GM04504 (cell line): ENCODE results near the gene LAMA5.
"Not testable (repeated sequence)": the region's sequence is repeated elsewhere in the genome, so short reads cannot be mapped to it uniquely, and the experiment has no call there.

ENCODE experiments used
- DNase-seq: peaks from one replicate; pipeline ENCODE4 v3.0.0-alpha.2; 2012; ENCODE audit warnings: low read depth

Gene LAMA5

GRCh38 chr20:62387933-62388635 is 21.0 kb upstream of the LAMA5 start:
- DNase-seq: no peak

- no peak for DNase-seq
Measured at GRCh38 chr20:62387219-62387913, 20.3 kb upstream of the LAMA5 start.

DNA sequence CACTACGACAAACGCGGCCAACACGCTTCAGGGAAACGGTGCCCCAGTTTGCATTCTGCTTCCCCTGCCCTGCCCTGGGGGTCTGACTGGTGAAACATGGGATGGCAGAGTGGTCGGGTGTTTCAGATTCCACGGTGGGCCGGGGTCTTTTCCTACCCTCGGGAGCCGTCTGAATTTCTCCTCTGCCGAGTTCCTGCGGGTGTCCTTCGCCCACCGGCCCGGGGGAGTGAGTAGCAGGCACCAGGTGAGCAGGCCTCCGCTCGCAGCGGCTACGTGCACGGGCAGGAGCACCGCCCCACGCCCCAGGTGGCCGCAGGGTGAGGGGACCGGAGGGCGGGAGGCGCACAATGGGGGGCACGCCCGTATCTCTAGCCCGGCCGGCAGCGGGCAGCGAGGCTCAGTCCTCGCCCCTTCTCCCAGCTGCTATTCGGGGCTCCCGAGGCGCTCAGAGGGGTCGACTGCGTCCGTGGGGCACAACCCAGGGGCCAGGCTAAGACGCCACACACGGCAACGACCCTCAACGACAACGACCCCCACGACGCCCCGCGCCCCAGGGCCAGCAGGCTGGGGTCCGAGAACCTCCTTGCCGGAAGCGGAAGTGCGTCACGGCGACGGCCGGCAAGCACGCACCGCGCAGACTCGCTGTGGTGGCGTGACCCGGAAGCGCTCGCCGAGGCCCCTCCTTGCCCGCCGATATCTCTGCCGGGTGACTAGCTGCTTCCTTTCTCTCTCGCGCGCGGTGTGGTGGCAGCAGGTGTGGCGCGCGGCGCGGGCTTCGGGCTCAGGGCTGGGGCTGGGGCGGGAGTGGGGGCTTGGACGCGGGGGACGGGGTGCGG is 19.5 kb upstream of the LAMA5 start, which contains the start of gene RPS21:
RPS21 (plus strand) TSS at position 721 of the 836 bp plus-strand sequence. CDS start 236 bp downstream, outside the sequence.
- peak; percentile 63 for DNase-seq

DNA sequence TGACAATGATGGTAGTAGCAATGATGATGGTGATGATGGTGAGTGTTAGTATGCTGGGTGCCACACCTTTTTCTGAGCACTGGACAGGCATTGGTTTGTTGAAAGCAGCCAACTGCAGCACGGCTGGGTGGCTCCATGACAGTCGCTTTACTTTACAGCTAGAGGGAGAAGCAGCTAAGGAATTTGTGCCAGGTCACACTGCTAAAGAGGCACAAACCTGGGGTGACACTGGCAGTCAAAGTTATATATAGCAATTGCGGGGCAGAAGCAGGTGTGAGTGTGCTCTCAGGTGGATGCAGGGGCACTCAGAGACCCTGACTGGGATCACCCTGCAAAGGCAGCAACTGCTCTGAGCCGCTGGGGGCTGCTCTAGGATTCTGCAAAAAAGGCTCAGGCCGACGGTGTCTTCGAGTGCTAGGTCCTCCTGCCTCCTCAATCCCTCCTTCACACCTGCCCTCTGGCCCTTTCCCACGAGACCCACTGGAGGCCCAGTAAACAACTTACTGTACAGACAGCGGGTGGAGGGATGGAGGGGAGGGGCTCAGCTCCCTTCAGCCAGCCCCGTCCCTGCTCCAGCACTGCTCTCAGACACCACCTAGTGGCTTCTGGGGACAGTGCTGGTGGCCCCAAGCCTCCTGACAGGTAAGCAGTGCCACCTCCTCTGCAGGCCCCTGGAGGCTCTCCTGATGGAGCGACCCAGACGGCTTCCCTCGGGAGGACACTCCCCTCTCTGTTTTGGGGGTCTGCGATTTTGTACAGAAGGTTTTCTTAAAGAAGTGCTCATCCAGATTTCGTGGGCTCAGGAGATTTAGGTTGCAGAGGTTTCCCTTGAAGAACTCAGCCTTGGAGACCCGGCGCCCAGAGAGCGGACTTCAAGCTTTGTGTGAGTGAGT is 15.4 kb upstream of the LAMA5 start:
- DNase-seq: peak; percentile 21

DNA sequence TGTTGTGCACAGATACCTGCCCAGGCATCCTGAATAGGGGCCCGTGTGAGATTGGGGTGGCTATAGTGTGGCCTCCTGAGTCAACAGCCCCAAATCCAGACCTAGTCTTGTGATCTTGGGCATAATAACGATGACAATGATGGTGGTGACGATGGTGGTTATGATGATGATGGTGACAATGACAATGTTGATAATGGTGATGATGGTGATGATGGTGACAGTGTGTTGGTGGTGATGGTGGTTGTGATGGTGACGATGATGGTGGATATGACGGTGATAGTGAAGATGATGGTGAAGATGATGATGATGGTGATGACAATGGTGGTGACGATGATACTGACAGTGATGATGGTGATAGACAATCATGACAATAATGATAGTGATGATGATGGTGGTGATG is 14.7 kb upstream of the LAMA5 start:
- DNase-seq: no peak

DNA sequence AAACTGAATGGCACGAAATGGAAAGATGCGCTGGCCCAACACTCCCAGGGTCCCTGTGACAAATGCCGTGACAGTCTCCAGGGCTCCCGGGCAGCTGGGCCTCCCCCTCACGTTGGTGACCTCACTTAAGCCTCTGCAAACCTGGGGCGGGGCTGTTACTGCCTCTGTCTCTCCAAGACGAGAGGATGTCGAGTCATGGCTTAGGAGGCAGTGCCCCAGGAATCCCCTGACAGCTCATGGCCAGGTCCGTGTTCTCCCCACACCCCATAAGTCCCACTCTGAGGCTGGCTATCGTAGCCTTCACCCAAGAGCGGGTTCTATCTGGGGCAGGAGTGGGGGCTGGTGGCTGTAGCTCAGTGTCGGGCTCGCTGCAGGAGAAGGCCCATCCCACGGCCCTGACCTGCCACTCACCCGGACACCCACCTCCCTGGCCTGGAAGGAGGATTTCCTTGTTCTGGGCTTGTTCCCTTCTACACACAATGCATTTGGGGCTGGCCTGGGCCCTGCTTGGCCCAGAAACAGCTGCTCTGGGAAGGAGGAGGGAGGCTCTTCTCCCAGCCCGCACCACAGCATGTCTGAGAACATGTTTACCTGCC is 14.2 kb upstream of the LAMA5 start:
- DNase-seq: no peak

- DNase-seq: no peak
Measured at GRCh38 chr20:62378215-62378614, 11.1 kb upstream of the LAMA5 start.

DNA sequence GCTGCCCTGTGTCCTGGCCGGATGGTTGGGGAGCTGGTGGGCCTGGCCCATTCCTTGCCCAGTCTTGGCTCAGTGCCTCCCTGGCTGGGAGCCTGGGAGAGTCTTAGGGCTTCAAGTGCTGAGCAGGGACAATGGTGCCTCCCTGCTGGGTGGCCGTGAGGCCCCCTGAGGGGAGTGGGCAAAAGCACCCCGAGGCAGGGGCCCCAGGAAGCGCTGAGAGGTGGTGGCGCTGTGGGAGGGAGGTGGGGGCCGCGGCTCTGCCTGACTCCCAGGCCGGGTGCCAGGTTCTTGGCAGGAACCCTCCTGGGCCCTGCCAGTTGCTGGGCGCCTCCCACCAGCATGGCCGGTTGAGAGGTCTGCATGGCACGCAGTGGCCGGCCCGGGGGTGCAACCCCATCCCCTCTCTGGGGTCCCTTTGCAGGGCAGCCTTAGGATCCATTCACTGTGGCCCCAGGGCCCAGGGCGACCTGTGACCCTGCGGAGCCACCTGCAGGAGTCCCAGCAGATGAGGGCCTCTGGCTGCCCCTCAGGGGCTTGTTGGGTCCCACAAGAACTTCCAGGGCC is 10.6 kb upstream of the LAMA5 start:
- DNase-seq: no peak

DNA sequence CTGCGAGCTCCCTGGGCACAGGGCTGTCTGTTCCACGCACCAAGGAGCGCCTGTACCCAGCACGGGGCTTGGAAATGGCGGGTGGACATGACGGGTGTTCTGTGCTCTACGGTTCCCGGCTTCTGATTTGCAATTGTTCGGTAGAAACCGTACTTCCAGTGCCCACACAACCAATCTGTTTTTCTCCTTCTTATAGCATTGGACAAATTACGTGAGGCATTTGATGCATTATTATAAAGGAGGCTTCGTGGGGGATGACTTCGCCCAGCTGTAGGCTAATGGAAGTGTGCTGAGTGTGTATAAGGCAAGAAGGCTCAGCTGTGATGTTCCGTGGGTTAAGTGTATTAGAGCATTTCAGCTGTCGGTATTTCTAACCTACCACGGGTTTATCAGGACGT is 10.0 kb upstream of the LAMA5 start:
- no peak for DNase-seq

DNA sequence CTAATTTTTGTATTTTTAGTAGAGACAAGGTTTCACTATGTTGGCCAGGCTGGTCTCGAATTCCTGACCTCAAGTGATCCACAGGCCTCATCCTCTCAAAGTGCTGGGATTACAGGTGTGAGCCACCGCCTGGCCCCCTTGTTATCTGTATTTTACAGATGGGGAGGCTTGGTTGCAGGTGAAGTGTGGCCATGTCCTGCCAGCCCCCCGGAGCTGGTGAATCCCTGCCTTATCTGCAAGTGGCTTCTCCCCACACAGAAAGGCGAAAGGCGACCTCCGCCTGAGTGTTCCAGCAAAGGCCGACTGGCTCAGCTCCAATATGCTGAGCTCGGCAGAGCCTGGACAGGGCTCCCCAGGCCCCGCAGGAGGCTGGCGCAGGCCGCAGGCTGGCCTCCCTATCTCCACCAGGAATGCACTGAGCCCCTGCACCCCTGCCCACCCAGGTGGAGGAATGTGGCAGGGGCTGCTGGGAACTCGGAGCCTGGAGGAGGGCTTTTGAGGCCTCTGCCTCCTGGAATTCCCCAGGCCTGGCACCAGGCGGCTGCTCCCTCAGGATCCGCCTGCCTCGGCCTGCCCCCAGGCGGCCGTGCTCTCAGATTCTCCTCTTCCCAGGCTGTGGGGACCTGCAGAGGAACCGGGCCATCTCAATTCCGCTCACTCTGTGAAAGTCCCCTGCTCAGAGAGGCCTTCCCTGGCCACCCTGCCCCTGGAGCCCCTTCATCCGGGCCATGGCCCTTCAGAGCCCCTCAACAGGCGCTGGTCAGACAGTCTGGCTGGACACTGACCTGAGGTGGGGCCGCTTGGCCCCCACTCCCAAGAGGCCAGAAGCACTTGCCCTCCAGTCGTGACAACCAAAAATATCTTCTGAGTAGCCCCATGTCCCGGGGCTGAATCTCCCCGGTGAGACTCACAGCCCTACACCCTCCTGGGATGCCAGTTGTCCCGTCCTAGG is 9.3 kb upstream of the LAMA5 start:
- no peak for DNase-seq

GRCh38 chr20:62374331-62375152 is 7.4 kb upstream of the LAMA5 start:
- DNase-seq: no peak

DNA sequence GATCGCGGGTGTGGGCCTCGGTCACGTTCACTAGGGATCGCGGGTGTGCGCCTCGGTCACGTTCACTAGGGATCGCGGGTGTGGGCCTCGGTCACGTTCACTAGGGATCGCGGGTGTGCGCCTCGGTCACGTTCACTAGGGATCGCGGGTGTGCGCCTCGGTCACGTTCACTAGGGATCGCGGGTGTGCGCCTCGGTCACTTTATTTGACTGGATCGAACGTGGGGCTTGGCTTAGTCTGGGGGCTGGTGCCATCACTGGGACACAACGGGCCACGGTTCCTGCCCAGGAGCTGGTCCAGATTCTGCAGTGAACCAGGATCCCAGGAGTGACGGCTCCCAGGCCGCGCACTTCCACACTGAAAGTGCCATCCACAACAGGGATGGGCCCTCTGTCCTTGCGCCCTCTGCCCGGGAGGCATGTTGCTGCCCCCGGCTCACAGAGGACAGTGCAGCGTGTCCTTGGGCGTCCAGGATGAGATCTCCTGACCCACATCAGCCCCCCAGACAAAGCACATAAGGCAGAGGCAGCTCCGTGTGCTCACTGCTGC is 6.6 kb upstream of the LAMA5 start:
- DNase-seq: not testable (repeated sequence)

- no peak for DNase-seq
Measured at GRCh38 chr20:62372042-62372993, 5.2 kb upstream of the LAMA5 start.

GRCh38 chr20:62371588-62372041 is 4.5 kb upstream of the LAMA5 start:
- no peak for DNase-seq

GRCh38 chr20:62370807-62371587 is 3.9 kb upstream of the LAMA5 start:
- DNase-seq: no peak

DNA sequence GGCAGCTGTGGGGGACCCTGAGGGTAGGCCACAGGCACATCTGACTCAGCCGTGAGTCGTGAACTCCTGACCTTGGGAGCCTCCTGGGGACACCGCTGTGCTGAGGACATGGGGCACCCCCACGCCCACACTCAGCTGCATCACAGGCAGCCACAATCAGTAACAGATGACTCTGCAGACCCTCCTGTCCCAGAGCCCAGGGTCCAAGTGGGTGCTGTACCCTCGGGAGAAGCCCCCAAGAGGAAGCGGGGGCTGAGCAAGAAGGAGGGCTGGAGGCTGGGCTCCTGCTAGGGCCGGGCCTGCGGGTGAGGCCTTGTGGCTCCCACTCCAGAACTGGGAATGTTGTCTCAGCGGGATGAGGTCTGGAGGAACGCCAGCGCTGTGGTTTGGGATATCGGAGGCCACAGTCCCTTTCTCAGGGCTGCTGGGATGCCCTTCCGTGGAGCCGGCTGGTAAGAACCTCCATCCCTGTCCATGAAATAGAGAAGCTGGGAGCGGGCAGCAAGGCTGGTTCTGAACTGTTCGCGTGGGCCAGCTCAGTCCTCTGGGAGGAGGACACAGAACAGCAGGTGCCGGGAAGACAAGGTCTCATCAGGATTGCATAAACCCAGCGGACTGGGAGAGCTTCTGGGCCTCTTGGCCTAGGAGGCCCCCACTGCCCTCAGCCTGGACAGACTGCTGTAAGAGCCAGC is 3.1 kb upstream of the LAMA5 start:
- DNase-seq: peak; percentile 60
